IPS-18c (cell line): Measurements from ENCODE around the gene COL6A3.
"Not testable (repeated sequence)": the region's sequence is repeated elsewhere in the genome, so short reads cannot be mapped to it uniquely, and the experiment has no call there.

Experiments used
- H3K4me3 ChIP-seq: 2 replicates; pipeline ENCODE4 v1.7.0; 2013; ENCODE audit warnings: low read depth, mild to moderate bottlenecking, low read length, moderate library complexity; ENCODE audit not compliant: insufficient read depth
- H3K9me3 ChIP-seq: one replicate; pipeline ENCODE4 v1.6.1; 2013; ENCODE audit warnings: mild to moderate bottlenecking, low read length, moderate library complexity; ENCODE audit not compliant: control insufficient read depth, insufficient read depth

The COL6A3 gene

DNA sequence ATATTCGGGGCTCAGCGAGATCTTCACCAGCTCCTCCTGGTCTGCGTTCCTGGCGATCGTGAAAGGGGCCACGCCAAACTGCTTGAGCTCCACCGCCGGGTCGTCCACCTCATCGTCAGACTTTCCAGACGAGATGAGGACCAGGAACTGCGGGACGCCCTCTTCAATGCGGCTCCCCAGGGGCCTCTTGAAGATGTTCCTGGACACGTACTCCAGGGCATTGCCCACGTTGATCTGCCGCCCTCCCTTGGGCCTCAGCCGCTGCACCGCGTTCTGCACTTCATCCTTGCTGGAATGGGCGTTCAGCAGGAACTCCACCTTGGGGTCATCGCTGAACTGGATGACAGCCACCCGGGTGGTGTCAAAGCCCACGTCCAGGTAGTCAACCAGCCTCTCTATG lies 42.1 kb downstream of the COL6A3 start:
- peaks cover 2% of the 10 kb centered on the region for H3K9me3 ChIP-seq
- no peak overlapping the region for H3K4me3 ChIP-seq

DNA sequence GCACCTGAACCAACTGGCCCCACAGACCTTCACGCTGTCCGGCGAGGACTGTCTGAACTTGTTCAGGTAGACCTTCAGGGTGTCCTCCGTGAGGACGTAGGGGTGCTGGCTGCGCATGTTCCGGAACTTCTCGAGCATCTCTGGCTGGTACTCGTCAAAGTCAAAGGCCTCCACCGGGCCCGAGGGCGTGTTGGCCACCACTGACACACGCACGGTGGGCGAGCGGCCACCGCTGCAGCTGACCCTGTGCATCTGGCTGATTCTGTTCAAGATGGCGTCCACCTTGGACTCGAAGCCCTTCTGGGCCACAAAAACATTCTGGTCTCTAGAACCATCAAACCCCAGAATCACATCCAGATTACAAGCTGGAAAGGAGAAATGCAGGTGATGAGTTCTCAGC lies 48.3 kb downstream of the COL6A3 start:
- Histone ChIP-seq H3K9me3 (peaks cover 2% of the 10 kb centered on the region), H3K4me3 (no peak overlapping the region)

DNA sequence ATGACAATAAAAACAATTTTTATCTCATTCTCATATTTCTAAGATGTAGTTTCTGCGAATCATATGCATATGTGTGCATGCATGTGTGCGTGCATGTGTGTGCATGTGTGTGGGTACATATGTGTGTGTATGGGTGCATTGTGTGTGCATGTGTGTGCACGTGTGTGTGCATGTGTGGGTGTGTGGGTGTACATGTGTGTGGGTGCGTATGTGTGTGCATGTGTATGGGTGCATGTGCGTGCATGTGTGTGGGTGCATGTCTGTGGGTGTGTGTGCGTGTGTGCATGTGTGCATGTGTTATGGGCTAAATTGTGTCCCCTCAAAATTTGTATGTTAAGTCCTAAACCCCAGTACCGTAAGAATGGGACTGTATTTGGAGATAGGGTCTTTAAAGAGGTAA lies 49.3 kb downstream of the COL6A3 start:
- no peak overlapping the region for H3K4me3 ChIP-seq
- H3K9me3 ChIP-seq = peaks cover 2% of the 10 kb centered on the region

DNA sequence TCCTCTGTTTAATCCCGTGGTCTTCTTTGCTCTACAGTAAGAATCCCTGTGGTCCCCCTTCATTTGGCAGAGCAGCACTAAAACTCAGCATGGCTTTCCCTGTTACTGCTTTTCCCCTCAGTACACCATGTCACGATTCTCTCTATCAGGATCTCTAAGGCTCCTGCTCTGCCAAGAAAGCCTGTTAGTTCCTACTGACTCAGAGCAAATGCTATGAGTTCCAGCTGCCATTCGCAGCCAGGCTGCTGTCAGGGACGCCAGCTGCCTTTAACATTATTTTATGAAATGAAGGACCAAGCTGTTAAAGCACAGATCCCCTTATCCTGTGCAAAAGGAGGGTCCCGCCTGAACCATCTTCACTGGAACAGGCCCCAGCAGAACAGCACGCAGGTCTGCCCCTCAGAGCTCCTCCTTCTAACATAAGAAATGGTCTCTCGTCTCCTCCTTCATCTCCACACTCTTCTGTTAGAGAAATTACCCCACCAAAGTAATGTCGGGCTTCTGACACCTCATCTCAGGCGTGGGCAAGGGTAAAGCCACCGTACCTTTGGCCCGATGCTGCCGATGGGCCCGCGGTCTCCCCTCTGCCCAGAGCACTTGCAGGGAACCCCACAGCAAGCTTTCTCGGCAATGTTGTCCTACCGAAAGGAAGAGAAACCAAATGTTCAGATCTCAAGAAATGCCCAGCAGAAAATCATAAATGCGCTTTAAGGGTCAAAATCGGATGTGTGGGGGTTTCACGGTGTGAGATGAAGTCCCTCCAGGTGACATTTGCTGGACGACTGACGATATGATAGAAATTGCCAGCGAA lies 52.6 kb downstream of the COL6A3 start:
- Histone ChIP-seq H3K9me3 (peaks cover 4% of the 10 kb centered on the region), H3K4me3 (no peak overlapping the region)

DNA sequence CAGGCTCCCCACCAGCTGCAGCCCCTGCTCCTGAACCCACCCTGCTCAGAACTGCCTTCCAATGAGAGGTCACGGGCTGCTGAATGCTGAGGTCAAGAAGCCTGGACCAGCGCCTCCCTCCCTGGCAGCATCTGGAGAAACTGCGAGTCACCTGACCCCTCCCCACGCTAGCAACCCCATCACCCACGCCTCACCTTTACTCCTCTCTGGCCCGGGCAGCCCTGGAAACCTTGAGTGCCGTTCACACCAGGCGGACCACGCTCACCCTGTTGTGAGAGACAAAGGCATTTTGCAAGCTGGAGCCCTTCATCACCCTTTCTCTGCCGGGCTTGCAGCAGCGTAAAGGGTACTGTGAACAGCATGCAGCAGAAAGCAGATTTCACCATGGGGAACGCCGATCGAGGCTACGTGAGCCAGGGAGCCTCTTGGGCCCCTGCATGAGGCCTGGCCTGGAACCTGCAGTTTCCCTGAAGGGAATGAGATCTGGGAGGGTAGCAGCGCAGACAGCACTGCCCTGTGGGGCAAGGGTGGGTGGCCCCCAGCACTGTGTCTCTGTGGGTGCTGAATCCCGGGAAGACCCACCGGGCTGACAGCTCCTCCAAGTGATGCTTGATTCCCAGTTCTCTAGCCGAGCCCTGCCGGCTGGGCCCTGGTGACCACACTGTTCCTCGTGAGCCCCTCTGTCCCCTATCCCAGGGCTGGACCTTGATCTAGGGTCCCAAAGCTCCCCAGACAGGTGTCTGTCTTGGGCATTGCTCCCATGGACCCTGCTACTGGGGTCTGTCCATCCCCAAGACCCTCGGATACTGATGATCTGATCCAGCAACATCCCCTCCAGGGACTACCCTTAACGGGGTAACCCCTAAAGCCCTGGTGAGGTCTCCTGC lies 53.8 kb downstream of the COL6A3 start:
- peaks cover 4% of the 10 kb centered on the region for H3K9me3 ChIP-seq
- H3K4me3 ChIP-seq = no peak overlapping the region; the same call in 1 of the 2 replicates

DNA sequence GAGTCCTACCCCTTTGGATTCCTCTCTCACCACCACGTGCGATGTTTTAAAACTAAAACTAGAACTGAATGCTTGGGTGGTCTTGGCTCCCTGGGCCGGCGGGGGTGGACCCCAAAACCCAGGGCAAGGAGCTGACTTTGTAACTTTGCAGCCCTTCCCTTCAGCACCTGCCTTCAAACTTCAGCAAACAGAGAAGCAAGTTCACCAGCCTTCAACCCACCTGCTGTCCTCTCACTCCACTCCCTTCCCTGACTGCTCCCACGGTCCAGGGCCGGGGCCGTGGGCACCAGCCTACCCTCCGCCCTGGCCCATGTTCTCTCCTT lies 54.5 kb downstream of the COL6A3 start:
- no peak overlapping the region; the same call in 1 of the 2 replicates for H3K4me3 ChIP-seq
- H3K9me3 ChIP-seq = peaks cover 4% of the 10 kb centered on the region

DNA sequence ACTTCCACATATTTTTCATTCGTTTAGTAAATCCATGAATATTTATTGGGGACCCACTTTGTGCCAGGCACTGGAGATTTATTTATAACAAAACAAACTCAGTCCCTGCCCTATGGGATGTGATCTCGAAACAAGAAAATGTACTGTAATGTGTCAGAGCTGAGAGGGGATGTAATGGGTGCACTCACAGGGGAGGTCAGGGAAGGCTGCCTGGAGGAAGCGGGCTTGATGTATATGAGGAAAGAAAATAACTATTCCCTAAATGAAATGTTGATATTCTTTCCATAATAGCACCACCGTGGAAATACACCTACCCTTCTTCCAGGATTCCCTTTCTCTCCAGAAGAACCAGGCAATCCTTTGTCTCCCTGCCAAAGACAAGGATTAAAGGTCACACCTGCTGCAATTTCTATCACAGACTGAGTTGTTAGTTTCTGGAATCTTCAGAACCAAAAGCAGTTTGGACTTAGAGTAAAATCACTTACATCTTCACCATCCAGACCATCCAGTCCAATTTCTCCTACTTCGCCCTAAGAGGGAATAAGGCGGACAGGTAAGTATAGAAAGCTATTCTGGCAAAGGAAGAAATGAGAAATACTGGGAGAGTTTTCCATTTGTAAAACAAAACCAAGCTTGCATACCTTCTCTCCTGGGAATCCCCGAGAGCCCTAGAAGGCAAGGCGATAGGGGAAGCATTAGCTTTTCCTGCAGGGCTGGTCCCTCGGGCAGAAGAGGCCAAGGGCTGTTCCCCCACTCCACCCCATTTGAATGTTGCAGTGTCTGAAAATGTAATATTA lies 55.0 kb downstream of the COL6A3 start:
- Histone ChIP-seq H3K9me3 (peaks cover 4% of the 10 kb centered on the region), H3K4me3 (no peak overlapping the region)

DNA sequence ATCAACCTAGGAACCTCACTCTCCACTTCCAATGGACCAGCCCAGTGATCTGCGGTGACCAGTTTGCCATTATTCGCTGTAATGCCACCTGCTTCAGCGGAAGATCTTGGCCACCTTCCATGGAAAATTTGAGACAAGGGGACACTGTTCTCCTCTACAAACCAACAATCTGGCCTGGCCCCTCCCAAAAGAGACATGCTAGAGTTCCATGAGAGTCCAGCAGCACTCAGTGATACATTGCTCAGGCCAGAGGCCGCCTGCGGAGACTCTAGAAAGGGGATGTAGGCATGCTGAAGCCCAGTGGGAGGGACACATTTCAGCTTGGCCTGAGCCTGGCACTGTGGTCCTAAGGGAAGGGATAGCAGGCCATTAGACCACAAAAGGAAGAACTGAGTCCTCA lies 58.3 kb downstream of the COL6A3 start:
- Histone ChIP-seq H3K9me3 (peaks cover 2% of the 10 kb centered on the region), H3K4me3 (no peak overlapping the region)

DNA sequence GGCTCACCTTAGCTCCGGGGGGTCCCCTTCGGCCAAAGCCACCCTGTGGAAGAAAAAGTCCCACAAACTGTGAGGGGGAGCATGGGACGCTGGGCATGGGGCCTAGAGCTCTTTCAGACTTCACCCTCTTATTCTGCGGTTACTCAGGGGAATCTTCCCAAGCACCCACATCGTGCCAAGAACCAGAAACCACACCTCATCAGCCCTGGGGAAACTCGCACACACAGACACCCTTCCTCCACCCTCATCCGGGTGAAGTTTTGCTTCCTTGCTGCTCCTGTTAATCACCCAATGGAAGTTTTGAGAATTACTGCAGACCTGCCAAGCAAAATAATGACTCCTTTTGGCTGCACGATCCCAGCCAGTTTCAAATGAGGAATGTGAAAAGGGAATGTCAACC lies 59.1 kb downstream of the COL6A3 start:
- Histone ChIP-seq H3K9me3 (peaks cover 2% of the 10 kb centered on the region), H3K4me3 (no peak overlapping the region)

DNA sequence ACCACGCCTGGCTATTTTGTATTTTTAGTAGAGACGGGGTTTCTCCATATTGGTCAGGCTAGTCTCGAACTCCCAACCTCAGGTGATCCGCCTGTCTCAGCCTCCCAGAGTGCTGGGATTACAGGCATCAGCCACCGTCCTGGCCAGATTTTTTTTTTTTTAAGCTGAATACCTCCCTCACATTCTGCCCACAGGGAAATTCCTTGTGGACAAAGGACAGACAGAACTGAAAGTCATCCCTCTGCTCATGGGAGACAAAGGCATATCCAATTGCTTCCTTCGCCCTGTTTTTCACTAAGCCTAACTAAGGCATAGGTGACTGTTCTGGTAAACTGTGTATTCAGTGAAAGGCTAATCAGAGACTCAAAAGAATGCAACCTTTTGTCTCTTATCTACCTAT lies 59.8 kb downstream of the COL6A3 start:
- H3K9me3 ChIP-seq, H3K4me3 ChIP-seq: not testable (repeated sequence)

DNA sequence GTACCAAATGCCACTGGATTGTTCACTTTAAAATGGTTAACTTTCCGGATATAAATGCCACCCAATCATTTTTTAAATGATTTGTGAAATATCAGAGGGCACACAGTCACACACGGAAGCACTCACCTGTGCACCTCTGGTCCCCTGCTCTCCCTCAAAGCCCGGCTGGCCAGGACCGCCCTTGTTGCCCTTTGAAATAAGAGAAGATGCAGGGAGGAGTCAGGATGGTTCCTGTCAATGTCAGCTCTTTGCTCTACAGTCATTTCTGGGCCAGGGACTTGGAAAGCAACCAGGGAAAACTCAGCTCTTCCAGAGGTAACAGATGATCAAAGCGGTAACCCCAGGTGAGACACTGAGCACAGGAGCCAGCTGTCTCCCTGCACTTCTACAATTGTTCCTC lies 60.7 kb downstream of the COL6A3 start:
- Histone ChIP-seq H3K9me3 (peaks cover 2% of the 10 kb centered on the region), H3K4me3 (no peak overlapping the region)

DNA sequence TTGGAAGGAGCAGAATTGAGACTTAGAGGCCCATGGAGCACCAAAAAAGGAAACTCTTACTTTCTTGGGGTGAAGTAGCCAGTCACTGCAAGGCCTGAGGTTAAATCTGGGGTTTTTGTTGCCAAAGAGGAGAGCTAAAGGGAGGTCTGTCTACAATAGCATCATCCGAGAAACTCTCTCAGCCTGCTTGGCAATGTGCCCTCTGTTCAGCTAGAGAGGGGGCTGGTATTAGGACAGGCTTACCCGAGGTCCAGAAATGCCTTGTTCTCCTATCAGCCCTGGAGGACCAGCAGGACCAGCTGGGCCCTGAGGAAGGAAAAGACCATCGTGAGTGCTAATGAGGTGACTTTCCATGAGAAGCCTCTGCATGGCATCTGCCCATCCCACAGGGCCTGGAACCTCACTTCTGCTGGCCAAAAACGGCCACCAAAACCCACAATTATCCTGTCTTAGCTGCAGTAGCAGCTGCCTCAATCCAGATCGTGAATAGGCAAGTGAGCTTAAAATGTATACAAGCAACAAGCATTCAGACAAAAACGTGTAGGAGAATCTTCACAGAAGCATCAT lies 61.6 kb downstream of the COL6A3 start:
- Histone ChIP-seq H3K4me3 (no peak overlapping the region), H3K9me3 (peaks cover 2% of the 10 kb centered on the region)

DNA sequence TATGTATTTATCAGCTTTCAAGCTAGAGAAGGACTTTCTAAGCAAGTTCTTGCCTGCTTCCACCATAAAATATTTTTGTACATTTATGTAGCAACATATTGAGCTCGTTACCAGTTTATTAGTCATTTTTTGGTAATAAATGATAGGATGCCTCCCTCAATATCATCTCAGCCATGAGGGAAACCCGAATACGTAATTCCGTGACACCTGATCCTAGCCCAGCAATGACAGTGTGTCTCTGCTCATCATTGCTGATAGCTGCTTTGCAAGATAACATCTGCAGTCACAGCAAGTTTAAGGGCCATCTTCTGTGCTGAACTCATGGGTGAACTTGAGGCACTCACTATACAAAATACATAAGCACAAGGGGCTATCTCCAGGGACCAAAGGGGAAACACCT lies 62.2 kb downstream of the COL6A3 start:
- no peak overlapping the region for H3K4me3 ChIP-seq
- peaks cover 2% of the 10 kb centered on the region for H3K9me3 ChIP-seq

DNA sequence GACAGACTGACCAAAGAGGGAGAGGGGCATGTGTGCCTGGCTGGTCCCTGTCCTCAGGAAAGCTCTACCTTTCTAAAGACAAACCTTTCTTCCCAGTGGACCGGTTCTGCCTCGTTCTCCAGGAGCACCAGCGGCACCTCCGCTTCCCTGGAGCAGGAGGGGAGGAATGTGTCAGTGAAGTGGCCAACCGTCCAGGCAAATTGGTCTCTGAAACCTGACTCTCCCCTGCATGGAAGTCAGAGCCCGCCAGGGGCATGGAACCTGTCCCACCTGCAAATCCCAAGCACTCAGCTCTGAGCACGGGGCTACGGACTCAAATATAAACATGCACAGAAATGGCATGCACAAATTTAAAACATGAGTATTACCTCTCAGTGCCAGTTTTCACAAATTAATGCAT lies 62.9 kb downstream of the COL6A3 start:
- H3K4me3 ChIP-seq = no peak overlapping the region
- no peaks in the 10 kb centered on the region for H3K9me3 ChIP-seq

DNA sequence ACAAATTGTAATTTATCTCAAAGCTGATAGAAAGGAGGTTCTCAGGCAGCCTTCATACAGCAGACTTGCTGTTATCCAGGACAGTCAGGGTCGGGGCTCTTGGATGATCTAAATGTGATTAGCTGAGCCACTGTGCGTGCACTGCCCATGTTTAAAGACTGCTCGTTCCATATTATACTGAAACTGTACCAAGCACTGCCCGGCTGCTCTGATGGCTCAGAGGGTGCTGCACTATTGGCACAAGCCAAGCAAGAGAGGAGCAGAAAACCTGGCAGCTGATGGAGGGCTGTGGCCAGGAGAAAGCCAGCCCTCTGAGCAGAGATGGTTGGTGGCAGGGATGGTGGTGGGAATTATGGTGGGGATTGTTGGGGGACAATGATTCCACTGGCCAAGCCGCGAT lies 63.4 kb downstream of the COL6A3 start:
- H3K9me3 ChIP-seq = no peaks in the 10 kb centered on the region
- H3K4me3 ChIP-seq = no peak overlapping the region

DNA sequence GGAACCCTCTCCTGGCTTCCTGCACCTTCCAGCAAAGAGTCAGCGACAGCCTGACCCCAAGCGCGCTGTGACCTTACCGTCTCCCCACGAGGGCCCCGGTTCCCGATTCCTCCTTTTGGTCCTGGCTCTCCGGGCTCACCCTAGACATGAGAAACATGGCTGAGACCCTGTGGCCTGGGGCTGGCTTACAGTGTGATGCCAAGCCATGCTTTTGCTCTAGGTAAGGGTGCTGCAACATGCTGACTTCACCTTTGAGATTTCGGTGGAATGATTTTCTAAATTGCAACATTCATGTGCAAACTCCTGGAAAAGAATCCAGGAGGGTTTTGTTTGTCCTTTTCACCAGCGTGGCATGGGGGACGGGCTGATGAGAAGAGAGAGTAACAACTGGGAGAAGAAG lies 63.9 kb downstream of the COL6A3 start:
- no peaks in the 10 kb centered on the region for H3K9me3 ChIP-seq
- H3K4me3 ChIP-seq = no peak overlapping the region

DNA sequence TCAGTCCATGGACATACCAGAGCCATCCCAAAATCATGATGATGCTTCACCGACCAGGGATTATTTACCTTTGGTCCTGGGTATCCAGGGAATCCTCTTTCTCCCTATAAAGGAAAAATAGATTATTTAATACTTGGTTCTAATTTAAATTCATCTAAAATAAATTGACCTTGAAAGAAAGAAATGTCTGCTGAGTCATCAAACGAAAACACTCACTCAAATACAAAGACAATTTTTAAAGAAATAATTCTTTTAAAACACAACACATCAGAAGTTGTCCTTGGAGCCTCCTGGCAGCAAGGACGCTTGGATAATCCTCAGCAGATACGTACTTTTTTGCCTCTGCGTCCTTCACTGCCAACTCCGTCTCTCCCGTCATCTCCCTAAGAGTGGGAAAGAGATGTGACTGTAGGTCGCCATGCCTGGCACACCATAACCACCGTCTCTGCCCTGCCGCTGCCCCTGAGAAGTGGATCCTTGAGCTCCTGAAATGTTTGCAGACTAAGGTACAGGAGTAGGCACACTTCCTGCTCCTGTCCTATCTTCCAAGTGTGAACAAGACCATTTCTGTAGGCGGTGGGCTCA lies 65.6 kb downstream of the COL6A3 start:
- no peak overlapping the region for H3K4me3 ChIP-seq
- H3K9me3 ChIP-seq = no peaks in the 10 kb centered on the region
